IMR-90 (cell line): ENCODE measurements around the gene LSM14A. TPM values are rescaled to one million over a fixed set of nuclear protein-coding genes. Genes with fewer than 3 reads are reported as not detected.

Experiments
- ATAC-seq: fragments of 200-7000 bp; cut with Tn5 transposase; 2 replicates; pipeline ENCODE4 v1.9.1; 2020; ENCODE audit warnings: low read depth, mild to moderate bottlenecking, moderate library complexity
- BruUV-seq: library from RNA; stranded (reverse); fragments of 400-500 nt; replicated peaks from 2 replicates; lab custom pipeline; 2021; lab: Mats Ljungman, UMichigan
- CTCF ChIA-PET: fragments of 300-600 bp; formaldehyde crosslinking; extraction: SDS; loops from one replicate; lab custom pipeline; 2021; ENCODE audit warnings: antibody characterized with exemption; lab: Yijun Ruan, JAX
- POLR2A ChIA-PET: fragments of 300-600 bp; sonication (Branson Sonifier 250); formaldehyde crosslinking; loops from one replicate; lab custom pipeline; 2022; ENCODE audit warnings: antibody characterized with exemption; ENCODE audit not compliant: unreplicated experiment; lab: Charles Lee
- DNase-seq: peaks from one replicate; pipeline ENCODE4 v3.0.0; 2013
- H2AFZ ChIP-seq: replicated peaks from 2 replicates; pipeline ENCODE3; 2013; ENCODE audit warnings: low read length, mild to moderate bottlenecking; ENCODE audit not compliant: poor library complexity
- H2AK5ac ChIP-seq: 2 replicates; pipeline ENCODE4 v1.6.1; 2013; ENCODE audit warnings: low read depth, low read length, inconsistent platforms
- H2AK9ac ChIP-seq: replicated peaks from 2 replicates; pipeline ENCODE3; 2013; ENCODE audit warnings: mild to moderate bottlenecking, low read depth, low read length, moderate library complexity; ENCODE audit not compliant: poor library complexity
- H2BK120ac ChIP-seq: 2 replicates; pipeline ENCODE4 v1.6.1; 2013; ENCODE audit warnings: low read depth, low read length, inconsistent platforms
- H2BK15ac ChIP-seq: 3 replicates; pipeline ENCODE4 v1.6.1; 2013; ENCODE audit warnings: low read depth, low read length, inconsistent platforms
- H2BK20ac ChIP-seq: 2 replicates; pipeline ENCODE4 v1.6.1; 2013; ENCODE audit warnings: low read depth, mild to moderate bottlenecking, inconsistent platforms, low read length, moderate library complexity
- H2BK5ac ChIP-seq: 2 replicates; pipeline ENCODE4 v1.6.1; 2013; ENCODE audit warnings: mild to moderate bottlenecking, low read depth, low read length, inconsistent platforms; ENCODE audit not compliant: poor library complexity, severe bottlenecking
- H3K14ac ChIP-seq: replicated peaks from 2 replicates; pipeline ENCODE4 v1.6.1; 2013; ENCODE audit warnings: low read depth, low read length, inconsistent platforms
- H3K18ac ChIP-seq: 2 replicates; pipeline ENCODE4 v1.6.1; 2013; ENCODE audit warnings: low read depth, low read length, control low read depth
- H3K23ac ChIP-seq: 2 replicates; pipeline ENCODE4 v1.6.1; 2013; ENCODE audit warnings: low read depth, low read length, inconsistent platforms
- H3K27ac ChIP-seq: 2 replicates; pipeline ENCODE4 v1.5.1; 2013; ENCODE audit warnings: mild to moderate bottlenecking, control low read depth, low read length; ENCODE audit not compliant: insufficient read depth
- H3K27me3 ChIP-seq: 2 replicates; pipeline ENCODE4 v1.6.1; 2013; ENCODE audit warnings: low read length; ENCODE audit not compliant: control insufficient read depth, insufficient read depth
- H3K36me3 ChIP-seq: 2 replicates; pipeline ENCODE4 v1.6.1; 2013; ENCODE audit warnings: low read length, mixed read lengths; ENCODE audit not compliant: control insufficient read depth, insufficient read depth
- H3K4ac ChIP-seq: 2 replicates; pipeline ENCODE4 v1.6.1; 2013; ENCODE audit warnings: low read depth, low read length, inconsistent platforms
- H3K4me1 ChIP-seq: 2 replicates; pipeline ENCODE4 v1.6.1; 2013; ENCODE audit warnings: low read length, mixed read lengths; ENCODE audit not compliant: control insufficient read depth, insufficient read depth
- H3K4me2 ChIP-seq: 2 replicates; pipeline ENCODE4 v1.6.1; 2013; ENCODE audit warnings: low read depth, mild to moderate bottlenecking, control low read depth, low read length, moderate library complexity
- H3K4me3 ChIP-seq: 2 replicates; pipeline ENCODE4 v1.5.1; 2013; ENCODE audit warnings: low read depth, mild to moderate bottlenecking, control low read depth, low read length, moderate library complexity; ENCODE audit not compliant: insufficient read depth
- H3K56ac ChIP-seq: 2 replicates; pipeline ENCODE4 v1.6.1; 2013; ENCODE audit warnings: low read length, inconsistent platforms; ENCODE audit not compliant: insufficient read depth; ENCODE audit errors: extremely low read depth
- H3K79me1 ChIP-seq, 2 experiments: 2 replicates each; pipeline ENCODE4 v1.6.1; 2013; ENCODE audit warnings: low read length in 2 of 2, inconsistent platforms in 1 of 2, low read depth in 1 of 2
- H3K9ac ChIP-seq: 2 replicates; pipeline ENCODE4 v1.6.1; 2013; ENCODE audit warnings: low read depth, low read length, control low read depth
- H3K9me1 ChIP-seq: 2 replicates; pipeline ENCODE4 v1.6.1; 2013; ENCODE audit warnings: low read length, inconsistent platforms; ENCODE audit not compliant: insufficient read depth
- H3K9me3 ChIP-seq: 2 replicates; pipeline ENCODE4 v1.6.1; 2013; ENCODE audit warnings: low read length; ENCODE audit not compliant: control insufficient read depth, insufficient read depth
- H4K20me1 ChIP-seq: 2 replicates; pipeline ENCODE4 v1.6.1; 2013; ENCODE audit warnings: low read length, inconsistent platforms; ENCODE audit not compliant: insufficient read depth
- H4K5ac ChIP-seq: 2 replicates; pipeline ENCODE4 v1.6.1; 2013; ENCODE audit warnings: mild to moderate bottlenecking, low read depth, low read length, control low read depth
- H4K8ac ChIP-seq, 2 experiments: 2 replicates each; pipeline ENCODE4 v1.6.1; 2013; ENCODE audit warnings: low read depth in 2 of 2, low read length in 2 of 2, control low read depth in 1 of 2, inconsistent platforms in 1 of 2
- H4K91ac ChIP-seq: 2 replicates; pipeline ENCODE4 v1.6.1; 2013; ENCODE audit warnings: low read depth, low read length, inconsistent platforms; ENCODE audit not compliant: insufficient read depth
- BHLHE40 ChIP-seq: fragments of 150-350 bp; IDR thresholded peaks from 2 replicates; pipeline ENCODE4 v1.6.1; 2016; ENCODE audit warnings: mild to moderate bottlenecking, low read depth, low read length
- CEBPB ChIP-seq: IDR thresholded peaks from 2 replicates; pipeline ENCODE4 v1.6.1; 2012; ENCODE audit warnings: low read depth, low read length, improper control_type of control experiment
- ELK1 ChIP-seq: fragments of 150-350 bp; IDR thresholded peaks from 2 replicates; pipeline ENCODE4 v1.6.1; 2016; ENCODE audit warnings: low read depth, mild to moderate bottlenecking, low read length, moderate library complexity, borderline replicate concordance
- FOS ChIP-seq: fragments of 150-350 bp; IDR thresholded peaks from 2 replicates; pipeline ENCODE4 v1.6.1; 2016; ENCODE audit warnings: low read depth, low read length
- MAFK ChIP-seq: IDR thresholded peaks from 2 replicates; pipeline ENCODE4 v1.6.1; 2012; ENCODE audit warnings: low read depth, low read length, improper control_type of control experiment
- MAZ ChIP-seq: IDR thresholded peaks from 2 replicates; pipeline ENCODE4 v1.6.1; 2012; ENCODE audit warnings: low read depth, mild to moderate bottlenecking, low read length, improper control_type of control experiment, moderate library complexity, borderline replicate concordance
- MXI1 ChIP-seq: IDR thresholded peaks from 2 replicates; pipeline ENCODE4 v1.6.1; 2012; ENCODE audit warnings: low read depth, mild to moderate bottlenecking, low read length, moderate library complexity, borderline replicate concordance
- NFE2L2 ChIP-seq: fragments of 150-350 bp; IDR thresholded peaks from 2 replicates; pipeline ENCODE4 v1.6.1; 2016; ENCODE audit warnings: low read depth, mild to moderate bottlenecking, low read length
- POLR2A ChIP-seq: IDR thresholded peaks from 2 replicates; pipeline ENCODE4 v1.6.1; 2012; ENCODE audit warnings: mild to moderate bottlenecking, low read depth, low read length
- RAD21 ChIP-seq: IDR thresholded peaks from 2 replicates; pipeline ENCODE4 v1.6.1; 2012; ENCODE audit warnings: low read length, improper control_type of control experiment
- RCOR1 ChIP-seq: IDR thresholded peaks from 2 replicates; pipeline ENCODE4 v1.6.1; 2012; ENCODE audit warnings: mild to moderate bottlenecking, low read length, improper control_type of control experiment; ENCODE audit not compliant: insufficient replicate concordance
- RFX5 ChIP-seq: IDR thresholded peaks from 2 replicates; pipeline ENCODE4 v1.8.0; 2012; ENCODE audit warnings: low read depth, mild to moderate bottlenecking, low read length, moderate library complexity
- SMC3 ChIP-seq: fragments of 150-350 bp; IDR thresholded peaks from 2 replicates; pipeline ENCODE4 v1.6.1; 2016; ENCODE audit warnings: low read depth, mild to moderate bottlenecking, antibody characterized with exemption, low read length, moderate library complexity
- WGBS, 2 experiments: methylation state at CpG; one replicate each; pipeline versions ENCODE4 v1.1.5 to v1.1.7; 2013; ENCODE audit warnings: missing lambda C conversion rate in 2 of 2; ENCODE audit not compliant: insufficient read length in 1 of 2; ENCODE audit errors: extremely low coverage in 2 of 2; 5-methylcytosine and 5-hydroxymethylcytosine counted together
- dilution Hi-C: fragments of 300-500 bp; cut with HindIII; formaldehyde crosslinking; loops from one replicate; pipeline ENCODE4 v1.14.3; 2018; ENCODE audit warnings: low sequenced_read_pairs; ENCODE audit not compliant: unreplicated experiment
- in situ Hi-C: fragments of 300-500 bp; cut with MboI; formaldehyde crosslinking; loops from 3 replicates; pipeline ENCODE4 v1.14.3; 2019; ENCODE audit warnings: low sequenced_read_pairs, inconsistent platforms, mixed read lengths
- intact Hi-C: fragments of 100-400 bp; cut with micrococcal nuclease; formaldehyde crosslinking; loops from 2 replicates; pipeline ENCODE4 v1.10.0; 2022
- polyA plus RNA-seq, 3 experiments: library from polyadenylated mRNA; depleted of rRNA; stranded (reverse); fragments of >200 nt; gene quantifications; 2 replicates each; pipeline ENCODE4 v1.2.3, GENCODE V29; 2012; ENCODE audit warnings: low replicate concordance in 1 of 3
- total RNA-seq: library from RNA; depleted of rRNA; stranded (reverse); fragments of >200 nt; gene quantifications from 2 replicates; pipeline ENCODE4 v1.2.3, GENCODE V29; 2012
- TF ChIP-seq, protein P1 (sequence below): conservative IDR thresholded peaks from 2 replicates; pipeline ENCODE4 v1.5.1; 2012; ENCODE audit warnings: mild to moderate bottlenecking, low read depth, low read length, improper control_type of control experiment

LSM14A gene
- total and polyA plus RNA-seq, 2 of the 4 experiments (the other 2 are of a cell fraction), result 44.3 to 54.8 TPM

DNA sequence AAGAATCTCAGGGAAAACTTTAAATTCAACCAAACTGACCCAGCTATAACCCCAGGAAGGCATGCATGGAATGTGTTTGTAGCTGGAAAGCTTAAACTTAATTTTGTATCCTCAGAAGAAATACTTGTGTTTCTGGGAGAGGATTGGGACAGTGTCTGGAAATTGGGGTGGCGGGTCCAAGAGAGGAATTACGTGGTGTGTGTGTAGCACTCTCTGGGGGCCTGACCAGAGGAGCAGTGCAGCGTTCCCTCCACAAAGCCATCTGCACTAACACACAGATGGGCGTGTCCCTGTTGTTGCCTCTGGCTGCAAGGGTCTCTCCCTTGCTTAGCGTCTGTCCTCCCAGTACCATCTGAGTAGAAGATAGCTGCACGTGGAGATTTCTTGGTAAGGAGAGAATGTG is 88.5 kb downstream of the LSM14A start:
- Histone ChIP-seq H4K91ac (peak overlapping the region; percentile 79), H3K18ac (peak overlapping the region; percentile 27), H4K20me1 (peaks cover 11% of the 10 kb centered on the region; the same call in 1 of the 2 replicates), H4K5ac (peak overlapping the region; percentile 23), H3K4ac (peak overlapping the region; percentile 96), H3K9me1 (peaks cover 33% of the 10 kb centered on the region), H3K79me1 (peaks cover 32 to 80% of the 10 kb centered on the region in 2 experiments), H3K9ac (peak overlapping the region; percentile 38), H3K27me3 (no peaks in the 10 kb centered on the region), H2AK9ac (peak overlapping the region; percentile 71), H2BK5ac (peak overlapping the region; percentile 61), H3K4me3 (no peak overlapping the region), H3K36me3 (0 out of 2 replicates have a peak, but pooled peaks cover 3% of the 10 kb centered on the region), H3K9me3 (no peaks in the 10 kb centered on the region), H2AK5ac (peak overlapping the region; percentile 96), H3K14ac (peak overlapping the region; percentile 66), H2BK120ac (peak overlapping the region; percentile 94), H2BK15ac (peak overlapping the region; percentile 35; the same call in 2 of the 3 replicates), H3K4me1 (peaks cover 24% of the 10 kb centered on the region), H4K8ac (peak overlapping the region; percentile 14 to 71; a peak in 3 of 4 replicates), H2BK20ac (peak overlapping the region; percentile 81), H3K27ac (peak overlapping the region; percentile 83), H2AFZ (peak overlapping the region; percentile 59), H3K56ac (peak overlapping the region; percentile 72; the same call in 1 of the 2 replicates), H3K23ac (peak overlapping the region; percentile 73), H3K4me2 (peak overlapping the region; percentile 75)
- CTCF ChIA-PET, result interaction anchor here (0.6 to 2.0 kb wide), 4 partner anchors 12 to 85 kb away, joined by 3 to 8 read pairs (median 5); no protein-coding TSS in a partner anchor
- intact Hi-C loops (loop anchor here (2.0 kb wide), 1 partner anchor 14 kb away; no protein-coding TSS in a partner anchor), dilution Hi-C loops (no loop called here), in situ Hi-C loops (no loop called here)
- TF ChIP-seq RAD21, result no peak
- no peak for TF ChIP-seq RFX5
- no peak for TF ChIP-seq BHLHE40
- no peak for TF ChIP-seq RCOR1
- TF ChIP-seq SMC3, result no peak
- no peak for TF ChIP-seq FOS
- TF ChIP-seq POLR2A, result no peak
- no peak for TF ChIP-seq CEBPB
- TF ChIP-seq, protein P1, sequence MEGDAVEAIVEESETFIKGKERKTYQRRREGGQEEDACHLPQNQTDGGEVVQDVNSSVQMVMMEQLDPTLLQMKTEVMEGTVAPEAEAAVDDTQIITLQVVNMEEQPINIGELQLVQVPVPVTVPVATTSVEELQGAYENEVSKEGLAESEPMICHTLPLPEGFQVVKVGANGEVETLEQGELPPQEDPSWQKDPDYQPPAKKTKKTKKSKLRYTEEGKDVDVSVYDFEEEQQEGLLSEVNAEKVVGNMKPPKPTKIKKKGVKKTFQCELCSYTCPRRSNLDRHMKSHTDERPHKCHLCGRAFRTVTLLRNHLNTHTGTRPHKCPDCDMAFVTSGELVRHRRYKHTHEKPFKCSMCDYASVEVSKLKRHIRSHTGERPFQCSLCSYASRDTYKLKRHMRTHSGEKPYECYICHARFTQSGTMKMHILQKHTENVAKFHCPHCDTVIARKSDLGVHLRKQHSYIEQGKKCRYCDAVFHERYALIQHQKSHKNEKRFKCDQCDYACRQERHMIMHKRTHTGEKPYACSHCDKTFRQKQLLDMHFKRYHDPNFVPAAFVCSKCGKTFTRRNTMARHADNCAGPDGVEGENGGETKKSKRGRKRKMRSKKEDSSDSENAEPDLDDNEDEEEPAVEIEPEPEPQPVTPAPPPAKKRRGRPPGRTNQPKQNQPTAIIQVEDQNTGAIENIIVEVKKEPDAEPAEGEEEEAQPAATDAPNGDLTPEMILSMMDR, result no peak
- no peak; the same call in 1 of the 2 replicates for TF ChIP-seq MAZ
- TF ChIP-seq MXI1, result no peak
- no peak for TF ChIP-seq MAFK
- no peak for TF ChIP-seq ELK1
- TF ChIP-seq NFE2L2, result no peak
- BruUV-seq, result no TSS peak
- DNase-seq, result peak; percentile 43
- ATAC-seq, result peak; percentile 74
- POLR2A ChIA-PET, result interaction anchor here (1.3 kb wide), 1 partner anchor 9 kb away, joined by 4 read pairs; no protein-coding TSS in a partner anchor
- no CpG with 5 or more reads among the region's 6 CpGs for WGBS, 2 experiments
